ENCODE results near the gene SPATA19.

SPATA19 gene

GRCh38 chr11:133892584-133893380, 47.5 kb upstream of the SPATA19 start:
- no peaks in the 10 kb centered on the region for H3K9me2 ChIP-seq (ENCODE audit: low read depth, low read length)
- no peaks in the 10 kb centered on the region for H3K9me3 ChIP-seq (ENCODE audit: low read length)
- TF ChIP-seq CTCF (IDR thresholded peaks at IDR 0.05; ENCODE audit: low read length): no peak
- no peak for TF ChIP-seq EZH2 (IDR thresholded peaks at IDR 0.05; ENCODE audit: borderline replicate concordance, low read length)
- H3K4me3 ChIP-seq (ENCODE audit: low read depth, low read length, poor library complexity, severe bottlenecking): no peak overlapping the region
- H3F3A ChIP-seq (ENCODE audit: insufficient read depth, low read length): no peaks in the 10 kb centered on the region
- no peaks in the 10 kb centered on the region for H3K27me3 ChIP-seq (ENCODE audit: insufficient read depth, low read length)
- H2AFZ ChIP-seq (ENCODE audit: low read length): no peak overlapping the region
- no peak overlapping the region for H3K27ac ChIP-seq (ENCODE audit: low read depth, low read length, poor library complexity, severe bottlenecking)
- no peak overlapping the region for H3K4me2 ChIP-seq (ENCODE audit: low read length)
- H3K36me3 ChIP-seq (ENCODE audit: insufficient read depth, low read length): no peaks in the 10 kb centered on the region
- no peaks in the 10 kb centered on the region for H3K79me2 ChIP-seq (ENCODE audit: insufficient read depth, low read length)
- no peaks in the 10 kb centered on the region for H4K20me1 ChIP-seq (ENCODE audit: insufficient read depth, low read length)
- H3K4me1 ChIP-seq (ENCODE audit: insufficient read depth, low read length, severe bottlenecking): no peaks in the 10 kb centered on the region
- H3K9ac ChIP-seq (ENCODE audit: low read length): no peak overlapping the region

GRCh38 chr11:133892126-133892525, 46.8 kb upstream of the SPATA19 start:
- H3K4me1 ChIP-seq (ENCODE audit: insufficient read depth, low read length, severe bottlenecking): no peaks in the 10 kb centered on the region
- no peaks in the 10 kb centered on the region for H3K9me2 ChIP-seq (ENCODE audit: low read depth, low read length)
- no peak overlapping the region for H2AFZ ChIP-seq (ENCODE audit: low read length)
- no peak overlapping the region for H3K9ac ChIP-seq (ENCODE audit: low read length)
- H3F3A ChIP-seq (ENCODE audit: insufficient read depth, low read length): no peaks in the 10 kb centered on the region
- H3K9me3 ChIP-seq (ENCODE audit: low read length): no peaks in the 10 kb centered on the region
- H3K36me3 ChIP-seq (ENCODE audit: insufficient read depth, low read length): no peaks in the 10 kb centered on the region
- no peaks in the 10 kb centered on the region for H4K20me1 ChIP-seq (ENCODE audit: insufficient read depth, low read length)
- TF ChIP-seq EZH2 (IDR thresholded peaks at IDR 0.05; ENCODE audit: borderline replicate concordance, low read length): no peak
- no peak for TF ChIP-seq CTCF (IDR thresholded peaks at IDR 0.05; ENCODE audit: low read length)
- no peak overlapping the region for H3K27ac ChIP-seq (ENCODE audit: low read depth, low read length, poor library complexity, severe bottlenecking)
- no peaks in the 10 kb centered on the region for H3K27me3 ChIP-seq (ENCODE audit: insufficient read depth, low read length)
- H3K4me3 ChIP-seq (ENCODE audit: low read depth, low read length, poor library complexity, severe bottlenecking): no peak overlapping the region
- no peak overlapping the region for H3K4me2 ChIP-seq (ENCODE audit: low read length)
- H3K79me2 ChIP-seq (ENCODE audit: insufficient read depth, low read length): no peaks in the 10 kb centered on the region

GRCh38 chr11:133889893-133890292, 44.6 kb upstream of the SPATA19 start:
- TF ChIP-seq CTCF (IDR thresholded peaks at IDR 0.05; ENCODE audit: low read length) (no peak), EZH2 (IDR thresholded peaks at IDR 0.05; ENCODE audit: borderline replicate concordance, low read length) (no peak)
- H3K27ac ChIP-seq (ENCODE audit: low read depth, low read length, poor library complexity, severe bottlenecking): no peak overlapping the region

More at GRCh38 chr11:133889893-133890292, 44.6 kb upstream of the SPATA19 start:
- Histone ChIP-seq H4K20me1 (ENCODE audit: insufficient read depth, low read length) (no peaks in the 10 kb centered on the region), H3K79me2 (ENCODE audit: insufficient read depth, low read length) (no peaks in the 10 kb centered on the region), H3F3A (ENCODE audit: insufficient read depth, low read length) (no peaks in the 10 kb centered on the region), H3K9me2 (ENCODE audit: low read depth, low read length) (no peaks in the 10 kb centered on the region), H3K4me2 (ENCODE audit: low read length) (no peak overlapping the region), H3K36me3 (ENCODE audit: insufficient read depth, low read length) (no peaks in the 10 kb centered on the region), H3K9ac (ENCODE audit: low read length) (no peak overlapping the region), H3K9me3 (ENCODE audit: low read length) (no peaks in the 10 kb centered on the region), H2AFZ (ENCODE audit: low read length) (no peak overlapping the region), H3K27me3 (ENCODE audit: insufficient read depth, low read length) (no peaks in the 10 kb centered on the region), H3K4me1 (ENCODE audit: insufficient read depth, low read length, severe bottlenecking) (no peaks in the 10 kb centered on the region), H3K4me3 (ENCODE audit: low read depth, low read length, poor library complexity, severe bottlenecking) (no peak overlapping the region)
